Esophagus muscularis mucosa (tissue), 4 donors: ENCODE results near the gene PTPRS.

Experiments used
- EP300 ChIP-seq: sonication (generic); formaldehyde crosslinking; IDR thresholded peaks from one replicate; pipeline ENCODE4 v1.6.1; 2017; ENCODE audit warnings: antibody characterized with exemption
- POLR2A ChIP-seq: fragments of 450-650 bp; IDR thresholded peaks from one replicate; pipeline ENCODE4 v1.6.1; 2017; ENCODE audit warnings: antibody characterized with exemption, moderate library complexity, mild to moderate bottlenecking, low read depth
- POLR2AphosphoS5 ChIP-seq, 2 donors: sonication (generic); formaldehyde crosslinking; IDR thresholded peaks; one replicate each; pipeline ENCODE4 v1.6.1; 2017; ENCODE audit warnings: antibody characterized with exemption in 2 of 2
- TF ChIP-seq, protein P1 (sequence below), 3 experiments: fragments of 200-600 bp in 2 of 3; fragments of 450-650 bp in 1 of 3; sonication (generic) in 2 of 3; IDR thresholded peaks; one replicate each; pipeline ENCODE4 v1.5.1; 2017 to 2019; ENCODE audit warnings: antibody characterized with exemption in 3 of 3, mild to moderate bottlenecking in 2 of 3, moderate library complexity in 1 of 3

DNA sequence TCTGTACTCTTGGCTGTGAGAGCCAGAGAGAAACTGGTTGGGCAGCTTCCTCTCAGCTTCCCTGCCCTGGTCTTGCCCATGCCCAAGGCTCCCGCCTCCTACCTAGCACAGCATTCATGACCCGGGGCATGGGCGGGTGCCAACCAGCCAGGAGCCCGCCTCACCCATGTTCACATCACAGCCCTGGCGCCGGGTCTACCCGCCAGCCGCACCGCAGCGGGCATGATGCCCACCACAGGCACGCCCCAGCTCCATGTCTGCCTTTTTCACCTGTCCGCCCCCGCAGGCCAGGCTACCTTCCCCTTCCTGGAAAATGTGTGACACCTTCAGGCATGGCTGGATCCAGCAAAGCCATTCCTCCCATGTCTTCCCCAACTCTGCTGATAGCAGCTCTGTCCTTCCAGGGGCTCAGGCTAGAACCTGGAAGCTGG is 42.1 kb downstream of the PTPRS start:
- TF ChIP-seq POLR2AphosphoS5 (IDR thresholded peaks at IDR 0.05) (no peak), POLR2A (no peak), EP300 (no peak)
- TF ChIP-seq, protein P1, sequence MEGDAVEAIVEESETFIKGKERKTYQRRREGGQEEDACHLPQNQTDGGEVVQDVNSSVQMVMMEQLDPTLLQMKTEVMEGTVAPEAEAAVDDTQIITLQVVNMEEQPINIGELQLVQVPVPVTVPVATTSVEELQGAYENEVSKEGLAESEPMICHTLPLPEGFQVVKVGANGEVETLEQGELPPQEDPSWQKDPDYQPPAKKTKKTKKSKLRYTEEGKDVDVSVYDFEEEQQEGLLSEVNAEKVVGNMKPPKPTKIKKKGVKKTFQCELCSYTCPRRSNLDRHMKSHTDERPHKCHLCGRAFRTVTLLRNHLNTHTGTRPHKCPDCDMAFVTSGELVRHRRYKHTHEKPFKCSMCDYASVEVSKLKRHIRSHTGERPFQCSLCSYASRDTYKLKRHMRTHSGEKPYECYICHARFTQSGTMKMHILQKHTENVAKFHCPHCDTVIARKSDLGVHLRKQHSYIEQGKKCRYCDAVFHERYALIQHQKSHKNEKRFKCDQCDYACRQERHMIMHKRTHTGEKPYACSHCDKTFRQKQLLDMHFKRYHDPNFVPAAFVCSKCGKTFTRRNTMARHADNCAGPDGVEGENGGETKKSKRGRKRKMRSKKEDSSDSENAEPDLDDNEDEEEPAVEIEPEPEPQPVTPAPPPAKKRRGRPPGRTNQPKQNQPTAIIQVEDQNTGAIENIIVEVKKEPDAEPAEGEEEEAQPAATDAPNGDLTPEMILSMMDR (IDR thresholded peaks at IDR 0.05) = no peak
